Measurements from ENCODE around the gene NPTXR.

Gene NPTXR

DNA sequence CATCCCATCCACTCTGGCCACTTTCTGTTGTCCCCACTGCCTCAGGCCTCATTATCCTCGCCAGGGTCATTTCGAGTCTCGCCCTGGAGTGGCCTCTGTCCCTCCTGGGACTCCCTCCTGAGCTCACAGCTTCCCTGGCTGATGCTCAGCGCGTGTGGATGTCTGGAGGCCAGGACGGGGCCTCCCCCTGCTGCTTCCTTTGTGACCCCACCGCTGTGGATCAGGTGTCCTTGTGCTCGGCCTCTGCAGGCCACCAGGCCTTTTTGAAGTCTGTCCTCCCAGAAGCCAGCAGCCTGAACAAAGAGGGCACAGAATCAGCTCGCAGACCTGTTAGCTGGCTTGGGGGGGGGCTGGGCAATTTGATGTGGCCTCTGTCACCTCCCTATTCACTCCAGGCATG, 14.7 kb upstream of the NPTXR start:
- in situ Hi-C loops (cut with MboI; ENCODE audit: low sequenced_read_pairs), result loop anchor here (25.0 kb wide), 1 partner anchor 254 kb away; no protein-coding TSS in a partner anchor

DNA sequence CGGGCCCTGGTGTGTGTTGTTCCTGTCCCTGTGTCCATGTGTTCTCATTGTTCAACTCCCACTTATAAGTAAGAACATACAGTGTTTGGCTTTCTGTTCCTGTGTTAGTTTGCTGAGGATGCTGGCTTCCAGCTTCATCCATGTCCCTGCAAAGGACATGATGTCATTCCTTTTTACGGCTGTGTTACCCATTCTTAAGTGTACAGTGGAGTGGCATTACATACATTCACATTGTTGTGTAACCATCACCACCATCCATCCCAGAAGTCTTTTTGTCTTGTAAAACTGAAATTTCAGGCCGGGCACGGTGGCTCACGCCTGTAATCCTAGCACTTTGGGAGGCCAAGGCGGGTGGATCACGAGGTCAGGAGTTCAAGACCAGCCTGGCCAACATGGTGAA, 10.6 kb upstream of the NPTXR start:
- in situ Hi-C loops (cut with MboI; ENCODE audit: low sequenced_read_pairs), result loop anchor here (25.0 kb wide), 1 partner anchor 258 kb away; no protein-coding TSS in a partner anchor

DNA sequence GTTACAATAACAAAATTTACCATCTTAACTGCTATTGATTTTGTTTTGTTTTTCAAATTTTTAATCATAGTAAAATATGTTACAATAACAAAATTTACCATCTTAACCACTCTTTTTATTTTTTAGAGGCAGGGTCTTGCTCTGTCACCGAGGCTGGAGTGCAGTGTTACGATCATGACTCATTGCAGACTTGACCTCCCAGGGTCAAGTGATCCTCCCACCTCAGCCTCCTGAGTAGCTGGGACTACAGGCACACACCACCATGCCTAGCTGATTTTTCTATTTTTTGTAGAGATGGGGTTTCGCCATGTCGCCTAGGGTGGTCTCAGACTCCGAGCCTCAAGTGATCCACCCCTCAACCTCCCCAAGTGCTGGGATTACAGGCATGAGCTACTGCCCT, 10.1 kb upstream of the NPTXR start:
- in situ Hi-C loops (cut with MboI; ENCODE audit: low sequenced_read_pairs), result loop anchor here (25.0 kb wide), 1 partner anchor 258 kb away; no protein-coding TSS in a partner anchor

DNA sequence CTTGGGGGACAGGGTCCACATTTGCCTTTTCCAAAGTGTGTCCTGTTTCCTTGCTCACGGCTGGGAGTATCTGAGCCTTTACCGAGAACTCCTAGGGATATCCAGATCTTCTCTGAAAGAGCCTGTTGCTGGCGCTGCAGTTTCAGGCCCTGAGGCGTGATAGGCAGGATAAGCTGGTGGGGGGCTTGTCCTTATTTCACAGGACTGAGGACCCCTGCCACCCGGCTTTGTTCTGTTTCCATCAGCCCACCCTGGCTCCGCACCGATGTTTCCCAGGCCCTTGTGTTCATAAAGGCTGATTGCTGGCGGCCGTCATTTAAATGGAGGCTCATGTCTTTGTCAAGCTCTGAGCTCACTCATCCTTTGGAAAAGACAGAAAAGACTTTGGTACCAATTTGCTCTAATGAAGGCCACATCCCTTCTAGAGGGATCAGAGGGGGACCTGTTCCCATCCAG, 9.4 kb upstream of the NPTXR start:
- in situ Hi-C loops (cut with MboI; ENCODE audit: low sequenced_read_pairs), result loop anchor here (25.0 kb wide), 1 partner anchor 259 kb away; no protein-coding TSS in a partner anchor

DNA sequence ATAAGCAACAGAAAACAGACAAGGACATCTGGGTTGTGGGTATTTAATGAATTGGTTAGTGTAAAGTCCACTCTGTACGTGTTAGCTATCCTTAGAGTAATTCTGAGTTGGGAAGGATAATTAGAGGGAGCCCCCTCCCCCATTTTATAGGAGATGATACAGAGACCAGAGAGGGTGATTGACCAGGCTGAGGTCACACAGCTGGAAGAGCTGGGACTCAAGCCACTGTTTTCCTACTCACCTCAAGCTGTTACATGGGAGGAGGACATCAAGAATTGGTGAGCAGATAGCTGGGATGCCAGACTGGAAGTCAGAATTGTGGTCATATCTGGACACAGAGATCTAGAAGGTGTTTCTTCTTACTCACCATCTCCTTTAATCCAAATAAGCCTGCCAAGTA, 8.7 kb upstream of the NPTXR start:
- in situ Hi-C loops (cut with MboI; ENCODE audit: low sequenced_read_pairs), result loop anchor here (25.0 kb wide), 1 partner anchor 260 kb away; no protein-coding TSS in a partner anchor

DNA sequence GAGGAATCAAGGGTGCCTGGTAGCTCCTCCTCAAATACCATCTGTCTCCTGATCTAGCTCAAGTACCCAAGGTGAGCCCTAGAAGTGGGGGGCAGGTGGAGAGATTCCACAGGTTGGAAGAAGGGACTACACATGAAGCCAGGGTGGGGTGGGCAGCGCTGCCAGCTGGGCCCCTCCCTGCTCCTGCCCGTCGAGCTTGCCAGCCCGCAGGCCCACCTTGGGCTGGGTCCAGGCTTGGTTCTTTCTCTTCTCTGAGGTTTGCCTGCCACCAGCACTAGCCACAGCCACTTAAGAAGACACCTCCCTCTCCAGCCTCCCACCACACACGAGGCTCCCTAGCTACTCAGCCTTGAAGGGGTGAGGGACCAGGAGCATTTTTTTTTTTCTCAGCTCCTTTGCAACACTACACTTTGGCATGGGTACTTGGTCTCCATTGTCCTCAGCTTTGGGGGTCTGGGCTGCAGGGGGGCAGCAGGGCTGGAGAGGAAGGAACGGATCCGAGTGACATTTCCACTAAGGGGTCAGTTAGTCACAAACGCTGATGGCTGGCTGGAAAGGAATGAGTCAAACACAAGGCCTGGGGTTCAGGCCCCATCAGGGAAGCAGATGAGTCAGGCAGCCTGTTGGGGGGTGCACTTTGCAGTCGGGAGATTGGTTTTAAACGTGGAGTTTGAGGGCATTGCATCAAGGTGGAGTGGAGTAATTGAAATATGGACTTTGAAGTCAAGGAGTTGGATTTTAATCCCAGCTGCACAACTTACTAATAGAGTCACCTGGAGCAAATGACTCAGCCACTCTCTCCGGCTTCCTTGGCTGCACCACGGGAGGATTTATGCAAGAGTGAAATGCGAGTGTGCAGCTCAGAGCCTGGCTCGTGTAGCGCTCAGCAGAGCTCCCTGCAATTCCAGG, 7.4 kb upstream of the NPTXR start:
- in situ Hi-C loops (cut with MboI; ENCODE audit: low sequenced_read_pairs), result loop anchor here (25.0 kb wide), 1 partner anchor 261 kb away; no protein-coding TSS in a partner anchor

DNA sequence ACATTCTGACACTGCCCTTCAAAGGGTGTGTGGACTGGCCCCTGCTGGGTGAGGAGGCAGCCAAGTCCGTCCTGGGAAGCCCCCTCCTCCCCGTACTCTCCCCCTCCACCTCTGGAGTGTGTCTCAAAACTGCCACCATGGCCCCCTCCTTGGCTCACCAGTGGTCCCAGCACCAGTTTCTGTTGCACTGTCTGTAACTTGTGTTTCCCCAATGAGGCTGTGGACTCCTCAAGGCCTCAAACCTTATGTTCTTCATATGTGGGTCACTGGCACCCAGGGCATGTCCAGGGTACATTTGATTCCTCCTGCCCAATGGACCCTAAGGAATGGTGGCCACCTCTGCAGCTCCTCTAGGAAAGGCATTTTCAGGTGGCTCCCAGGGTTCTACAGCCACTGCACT, 6.6 kb upstream of the NPTXR start:
- in situ Hi-C loops (cut with MboI; ENCODE audit: low sequenced_read_pairs), result loop anchor here (25.0 kb wide), 1 partner anchor 262 kb away; no protein-coding TSS in a partner anchor

DNA sequence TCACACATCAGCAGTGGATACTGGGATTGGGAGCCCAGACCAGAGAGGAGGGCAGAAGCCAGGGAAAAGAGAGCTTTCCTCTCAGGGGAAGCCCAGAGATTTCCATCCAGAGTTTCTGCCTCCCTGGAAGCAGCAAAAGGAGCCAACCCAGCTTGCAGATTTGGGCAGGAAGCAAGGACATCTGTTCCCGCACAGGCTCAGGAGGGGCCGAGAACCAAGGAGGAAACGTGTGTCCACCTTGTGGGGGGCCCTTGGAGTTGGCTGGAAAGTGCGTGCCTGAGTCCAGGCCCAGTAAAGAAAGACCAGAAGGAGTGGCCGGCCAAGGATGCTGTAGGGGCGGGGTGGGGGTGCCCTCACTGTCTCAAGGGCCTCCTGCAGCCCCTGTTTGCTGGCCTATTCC, 6.0 kb upstream of the NPTXR start:
- in situ Hi-C loops (cut with MboI; ENCODE audit: low sequenced_read_pairs), result loop anchor here (25.0 kb wide), 1 partner anchor 262 kb away; no protein-coding TSS in a partner anchor

DNA sequence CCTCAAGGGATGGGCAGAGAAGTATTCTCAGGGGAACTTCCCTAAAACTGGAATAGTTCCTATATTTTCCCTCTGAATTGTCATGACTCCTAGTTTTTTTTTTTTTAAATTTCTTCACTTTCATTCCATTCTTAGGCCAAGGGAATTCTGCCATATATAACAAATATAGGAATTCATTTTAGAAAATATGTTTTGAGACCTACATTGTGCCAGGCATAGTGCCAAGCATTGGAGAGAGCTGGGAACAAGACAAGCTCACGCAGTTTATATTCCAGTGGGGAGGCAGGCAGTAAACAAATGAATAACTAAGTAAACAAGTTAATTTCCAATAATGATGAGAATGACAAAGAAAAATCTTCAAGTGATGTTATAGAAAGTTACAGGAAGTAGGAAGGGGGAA, 2.6 kb upstream of the NPTXR start:
- in situ Hi-C loops (cut with MboI; ENCODE audit: low sequenced_read_pairs), result no loop called here

DNA sequence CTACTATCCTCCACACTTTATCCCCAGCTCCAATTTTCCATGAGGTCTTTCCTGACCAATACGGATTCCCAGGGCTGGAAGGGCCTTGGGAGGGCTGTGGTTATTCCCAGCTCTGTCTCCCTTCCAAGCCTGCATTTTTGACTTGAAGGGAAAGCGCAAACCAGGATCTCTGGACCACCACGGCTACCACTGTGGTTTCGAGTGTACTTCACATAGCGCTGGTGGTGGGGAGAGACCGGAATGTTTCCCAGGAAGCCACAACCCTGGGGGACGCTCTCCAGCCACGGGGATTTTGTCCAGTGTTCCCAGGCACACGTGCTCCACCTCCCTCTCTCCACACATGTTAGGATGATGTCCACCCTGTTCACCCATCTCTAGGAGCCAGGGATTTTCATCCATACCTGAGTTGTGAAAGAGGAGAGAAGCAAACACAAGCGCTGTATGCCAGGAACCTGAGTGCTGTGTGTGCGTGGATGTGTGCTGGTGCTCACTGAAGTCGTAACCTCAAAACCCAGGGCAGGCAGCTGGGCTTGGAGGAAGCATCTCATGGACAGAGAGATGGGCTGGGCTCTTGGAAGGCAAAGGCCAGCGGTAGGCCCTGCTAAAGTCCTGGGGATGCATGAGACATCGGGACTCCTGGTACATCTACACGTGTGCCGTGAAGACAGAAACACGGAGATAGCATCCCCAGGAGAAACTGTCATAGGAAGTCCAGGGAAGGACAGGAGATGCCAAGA, 1.3 kb upstream of the NPTXR start:
- in situ Hi-C loops (cut with MboI; ENCODE audit: low sequenced_read_pairs), result no loop called here

DNA sequence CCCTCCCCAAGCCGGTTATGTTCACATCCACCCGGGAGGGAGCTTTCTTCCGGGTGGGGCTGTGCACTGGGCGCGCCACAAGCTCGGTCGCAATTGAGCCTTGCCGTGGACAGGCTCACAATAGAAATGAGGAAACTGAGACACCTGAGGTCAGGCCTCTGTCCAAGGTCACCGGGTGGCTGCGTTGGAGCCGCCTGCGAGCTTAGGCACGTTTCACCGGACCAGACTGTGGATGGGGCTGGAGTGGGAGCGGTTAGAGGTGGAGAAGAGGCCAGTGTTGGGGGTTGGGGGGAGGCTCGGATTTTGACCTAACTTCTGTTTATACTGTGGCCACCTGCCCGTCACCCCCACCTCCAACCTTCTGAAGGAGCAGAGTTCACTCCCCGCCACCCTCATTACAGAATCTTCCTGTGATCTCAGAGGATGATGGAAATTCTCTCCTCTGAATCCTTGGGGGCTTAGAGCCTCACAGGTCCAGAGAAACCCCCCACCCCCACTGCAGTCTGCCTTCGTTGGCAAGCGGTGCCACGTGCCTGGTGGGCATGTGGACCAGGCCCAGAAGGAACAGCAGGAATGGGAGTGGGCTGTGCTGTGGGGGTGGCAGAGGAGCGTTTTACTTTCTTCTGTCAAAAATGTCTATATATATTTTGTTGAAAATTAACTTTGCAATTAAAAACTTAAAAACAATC, 631 bp upstream of the NPTXR start:
- in situ Hi-C loops (cut with MboI; ENCODE audit: low sequenced_read_pairs), result no loop called here

DNA sequence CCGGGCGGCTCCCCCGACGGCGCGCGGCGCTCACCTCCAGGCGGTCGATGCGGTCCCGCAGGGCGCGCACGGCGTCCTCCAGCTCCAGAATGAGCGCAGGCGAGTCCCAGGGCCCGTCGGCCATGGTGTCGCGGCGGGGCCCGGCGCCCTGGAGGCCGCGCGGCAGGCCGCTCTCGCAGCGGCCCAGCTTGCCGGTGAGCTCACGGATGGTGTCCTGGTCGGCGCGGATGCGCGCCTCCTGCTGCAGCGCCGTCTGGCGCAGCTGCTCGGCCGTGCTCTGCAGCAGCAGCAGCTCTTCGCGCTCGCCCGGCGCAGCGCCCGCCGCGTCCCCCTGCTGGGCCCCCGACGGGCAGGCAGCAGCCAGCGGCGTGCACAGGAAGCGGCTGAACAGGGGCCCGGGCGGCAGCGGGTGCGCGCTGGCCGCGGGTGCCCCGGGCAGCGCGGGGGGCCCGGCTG, 599 bp downstream of the NPTXR start:
- in situ Hi-C loops (cut with MboI; ENCODE audit: low sequenced_read_pairs), result no loop called here

DNA sequence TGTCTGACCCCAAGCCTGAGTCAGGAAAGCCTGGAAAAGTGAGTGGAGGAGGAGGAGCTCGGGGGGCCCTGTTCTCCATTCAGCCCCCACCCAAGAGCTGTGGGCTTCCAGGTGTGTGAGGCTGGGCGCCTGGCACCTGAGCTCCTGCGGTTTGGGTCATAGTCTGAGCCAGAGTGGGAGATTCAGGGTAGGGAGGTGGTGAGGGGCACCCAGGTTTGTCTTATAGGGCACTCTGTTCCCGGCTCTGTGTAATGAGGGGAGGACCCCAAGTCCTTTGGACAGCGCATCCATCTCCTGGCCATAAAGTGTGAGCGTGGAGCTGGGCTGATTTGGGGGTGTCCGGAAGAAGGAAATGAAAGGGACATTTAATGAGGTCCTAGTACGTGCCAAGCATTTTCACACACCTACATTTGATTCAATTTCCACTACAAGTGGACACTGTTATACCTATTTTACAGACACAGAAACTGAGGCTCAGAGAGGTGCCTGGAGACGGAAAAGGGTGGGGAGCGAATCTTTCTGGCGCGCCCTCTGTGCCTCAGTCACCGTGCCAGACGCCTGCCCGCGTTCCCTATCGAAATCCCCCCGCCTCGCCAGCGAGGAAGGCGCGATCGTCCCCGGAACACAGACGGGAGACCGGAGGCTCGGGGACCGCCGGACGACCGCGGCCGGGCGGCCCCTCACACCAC, 1.2 kb downstream of the NPTXR start:
- in situ Hi-C loops (cut with MboI; ENCODE audit: low sequenced_read_pairs), result no loop called here

DNA sequence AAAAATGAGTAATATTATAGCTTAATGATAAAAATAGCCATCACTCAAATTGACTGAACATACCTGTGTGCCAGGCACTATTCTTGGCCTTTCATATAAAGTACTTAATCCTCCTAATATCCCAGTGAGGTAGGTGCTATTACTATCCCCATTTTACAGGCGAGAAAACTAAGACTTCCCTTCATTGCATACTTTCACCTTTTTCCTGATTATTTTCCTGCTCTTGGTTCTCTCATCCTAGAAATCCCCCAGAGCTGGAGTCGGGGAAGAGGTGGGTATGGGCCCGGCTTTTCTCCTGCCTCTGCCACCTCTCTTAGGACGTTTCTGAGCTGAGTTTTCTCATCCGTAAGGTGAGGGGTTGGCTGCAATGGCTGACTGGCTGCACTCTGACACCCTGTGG, 2.2 kb downstream of the NPTXR start:
- in situ Hi-C loops (cut with MboI; ENCODE audit: low sequenced_read_pairs), result no loop called here

DNA sequence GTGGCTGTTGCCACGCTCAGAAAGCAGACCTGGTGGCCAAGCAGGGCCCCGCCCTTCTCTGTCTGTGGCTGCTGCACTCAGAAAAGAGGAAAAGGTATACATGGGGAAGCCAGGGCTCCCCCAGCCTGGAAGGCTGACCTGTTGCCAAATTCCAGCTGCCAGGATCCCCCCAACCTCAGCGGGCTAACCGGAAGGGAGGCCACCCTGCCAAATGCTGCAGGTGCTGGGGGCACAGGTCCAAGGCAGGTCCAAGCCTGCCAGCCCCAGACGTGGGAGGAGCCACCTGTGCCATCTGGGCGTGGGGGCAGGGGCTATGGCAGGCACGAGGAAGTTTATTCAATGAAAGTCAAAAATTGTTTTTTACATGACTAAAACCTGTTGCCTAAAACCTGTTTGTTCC, 2.6 kb downstream of the NPTXR start:
- in situ Hi-C loops (cut with MboI; ENCODE audit: low sequenced_read_pairs), result no loop called here

DNA sequence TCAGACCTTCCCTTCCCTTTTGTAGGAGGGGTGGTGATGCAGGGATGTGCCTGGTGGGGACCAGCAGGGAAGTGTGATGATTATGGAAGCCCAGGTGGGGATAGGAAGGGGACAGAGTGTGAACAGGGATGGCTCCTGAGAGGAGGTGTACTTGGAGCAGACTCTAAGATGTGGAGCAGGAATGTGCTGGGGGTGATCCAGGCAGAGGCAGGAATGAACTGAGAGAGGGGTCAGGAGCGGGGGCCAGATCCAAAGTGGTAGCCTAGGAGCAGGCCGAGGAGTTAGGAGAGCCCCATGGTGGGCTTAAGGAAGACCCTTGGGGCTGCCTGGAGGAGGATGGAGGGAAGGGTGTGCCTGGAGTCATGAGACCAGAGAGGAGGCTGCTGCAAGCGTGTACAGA, 3.7 kb downstream of the NPTXR start:
- in situ Hi-C loops (cut with MboI; ENCODE audit: low sequenced_read_pairs), result no loop called here

DNA sequence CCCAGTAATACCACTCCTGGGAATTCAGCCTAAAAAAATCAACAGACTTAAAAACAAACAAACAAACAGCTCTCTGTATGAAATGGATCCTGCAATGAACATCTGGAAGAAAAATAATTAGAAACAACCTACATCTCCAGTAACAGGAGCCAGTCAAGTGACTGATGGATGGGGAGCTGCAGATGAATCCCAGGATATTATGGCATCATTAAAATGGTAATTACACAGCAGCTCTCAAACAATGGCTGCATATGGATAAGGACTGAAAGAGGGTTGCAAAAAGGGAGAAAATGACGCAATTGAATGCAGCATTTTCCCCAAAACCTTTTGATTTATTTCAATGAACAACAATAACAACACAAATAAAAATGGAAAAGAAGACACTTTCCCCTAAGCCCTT, 4.1 kb downstream of the NPTXR start:
- in situ Hi-C loops (cut with MboI; ENCODE audit: low sequenced_read_pairs), result no loop called here

DNA sequence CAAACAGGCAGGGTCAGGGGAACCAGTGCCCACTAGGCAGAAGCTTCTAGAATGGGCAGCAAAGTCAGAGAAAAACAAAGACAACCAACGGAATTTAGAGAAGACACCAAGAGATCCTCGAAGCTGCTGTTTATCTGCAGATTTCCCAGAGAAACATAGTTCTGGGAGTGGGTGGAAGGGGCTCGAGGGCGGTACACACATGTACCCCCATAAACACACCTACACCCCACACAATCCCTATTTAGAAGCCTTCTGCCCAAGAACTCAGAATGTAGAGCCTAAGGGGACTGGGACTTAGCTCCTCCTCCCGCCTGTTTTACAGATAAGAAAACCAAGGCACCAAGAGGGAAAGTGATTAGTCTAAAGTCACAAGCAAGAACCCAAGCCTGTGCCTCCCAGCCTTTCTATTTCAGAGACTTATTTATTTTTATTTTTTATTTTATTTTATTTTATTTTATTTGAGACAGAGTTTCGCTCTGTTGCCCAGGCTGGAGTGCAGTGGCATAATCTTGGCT, 6.4 kb downstream of the NPTXR start:
- in situ Hi-C loops (cut with MboI; ENCODE audit: low sequenced_read_pairs), result no loop called here

DNA sequence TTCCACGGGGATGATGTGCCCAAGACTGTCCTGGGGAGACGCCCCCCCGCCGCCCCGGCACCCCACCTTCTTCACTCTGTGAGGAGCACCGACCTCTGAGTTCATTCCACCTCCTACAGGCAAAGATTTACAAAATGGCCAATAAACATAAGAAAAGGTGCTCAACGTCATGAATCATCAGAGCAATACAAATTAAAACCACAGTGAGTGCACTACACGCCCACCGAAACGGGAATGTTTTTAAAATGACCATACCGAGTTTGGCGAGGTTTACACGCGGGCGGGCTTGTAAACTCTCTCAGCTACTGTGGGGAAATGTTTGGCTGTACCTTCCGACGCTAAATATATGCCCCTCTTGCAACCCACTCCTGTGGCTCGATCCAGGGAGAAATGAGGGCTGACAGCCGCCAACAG, 7.9 kb downstream of the NPTXR start:
- in situ Hi-C loops (cut with MboI; ENCODE audit: low sequenced_read_pairs), result no loop called here

DNA sequence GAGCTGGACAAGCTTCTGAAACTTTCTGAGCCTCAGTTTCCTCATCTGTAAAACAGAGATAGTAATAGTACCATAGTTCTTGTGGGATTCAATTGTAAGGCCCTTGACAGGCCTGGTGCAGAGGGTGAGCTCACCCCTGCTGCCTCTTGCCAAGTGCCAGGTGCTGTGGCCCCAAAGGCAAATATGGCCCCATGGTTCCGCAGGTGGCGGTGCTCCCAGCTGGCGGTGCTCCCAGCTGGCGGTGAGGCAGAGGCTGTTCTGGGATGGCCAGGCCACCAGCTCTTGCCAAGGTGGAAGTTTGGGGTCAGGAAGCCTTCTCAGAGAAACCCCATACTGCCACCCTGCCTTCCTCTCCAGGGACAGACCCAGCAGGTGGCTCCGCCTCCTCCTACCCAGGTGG, 8.8 kb downstream of the NPTXR start:
- in situ Hi-C loops (cut with MboI; ENCODE audit: low sequenced_read_pairs), result no loop called here

All from HL-60/S4 (cell line).